GM18907 (cell line): ENCODE data around the gene KCNK13.
"Not testable (repeated sequence)": the region's sequence is repeated elsewhere in the genome, so short reads cannot be mapped to it uniquely, and the experiment has no call there.

Source experiments
- ATAC-seq: cut with Tn5 transposase; IDR thresholded peaks from one replicate; pipeline ENCODE4 v1.9.1; 2021; ENCODE audit warnings: mild to moderate bottlenecking, moderate library complexity; ENCODE audit not compliant: unreplicated experiment

KCNK13 gene

DNA sequence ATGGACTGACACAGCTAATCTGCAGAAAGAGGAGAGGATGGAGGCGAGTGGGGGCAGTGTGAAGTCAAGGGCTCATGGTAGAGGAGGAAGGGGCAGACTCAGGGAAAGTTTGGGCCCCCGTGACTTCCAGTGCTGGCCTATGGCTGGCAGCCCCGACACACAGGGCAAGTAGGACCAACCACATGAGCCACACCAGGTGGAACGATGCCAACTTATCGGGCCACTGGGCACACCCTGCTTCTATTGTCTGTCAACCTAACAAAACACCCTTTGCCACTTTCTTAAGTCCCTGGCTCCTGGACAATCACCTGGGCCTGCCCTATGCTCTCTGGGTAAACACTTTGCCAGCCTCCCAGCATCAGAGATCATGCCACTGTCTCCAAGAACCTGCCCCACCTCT, 129.4 kb downstream of the KCNK13 start:
- ATAC-seq: no peak

DNA sequence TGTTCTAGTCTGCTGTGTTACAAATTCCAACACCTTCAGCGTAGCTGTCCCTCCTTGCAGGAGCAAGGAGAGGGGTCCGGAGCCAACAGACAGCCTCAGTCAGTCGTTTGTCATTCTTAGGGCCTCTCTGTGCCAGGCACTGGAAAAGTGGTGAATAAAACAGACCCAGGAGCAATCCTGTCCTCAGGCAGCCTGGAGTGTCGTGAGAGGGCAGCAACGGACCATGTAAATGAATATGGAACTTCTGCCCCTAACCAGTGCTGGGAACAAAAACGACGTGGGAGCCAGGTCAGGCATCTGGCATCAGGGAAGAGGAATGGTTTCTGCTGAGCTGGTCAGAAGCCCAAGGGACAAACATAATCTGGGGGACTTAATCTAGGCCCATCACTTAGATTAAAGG, 129.8 kb downstream of the KCNK13 start:
- no peak for ATAC-seq

DNA sequence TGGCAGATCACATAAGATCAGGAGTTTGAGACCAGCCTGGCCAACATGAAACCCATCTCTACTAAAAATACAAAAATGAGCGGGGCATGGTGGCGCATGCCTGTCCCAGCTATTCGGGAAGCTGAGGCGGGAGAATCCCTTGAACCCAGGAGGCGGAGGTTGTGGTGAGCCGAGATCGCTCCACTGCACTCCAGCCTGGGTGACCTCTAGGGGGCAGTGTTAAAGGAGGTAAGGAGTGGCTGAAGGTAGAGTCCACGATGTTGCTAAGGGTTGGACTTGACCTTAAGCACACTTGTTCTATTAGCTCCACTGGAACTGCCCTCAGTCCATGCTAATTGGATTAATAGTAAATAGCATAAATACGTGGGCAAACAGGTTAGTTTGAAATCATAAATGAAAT, 132.1 kb downstream of the KCNK13 start:
- no peak for ATAC-seq

DNA sequence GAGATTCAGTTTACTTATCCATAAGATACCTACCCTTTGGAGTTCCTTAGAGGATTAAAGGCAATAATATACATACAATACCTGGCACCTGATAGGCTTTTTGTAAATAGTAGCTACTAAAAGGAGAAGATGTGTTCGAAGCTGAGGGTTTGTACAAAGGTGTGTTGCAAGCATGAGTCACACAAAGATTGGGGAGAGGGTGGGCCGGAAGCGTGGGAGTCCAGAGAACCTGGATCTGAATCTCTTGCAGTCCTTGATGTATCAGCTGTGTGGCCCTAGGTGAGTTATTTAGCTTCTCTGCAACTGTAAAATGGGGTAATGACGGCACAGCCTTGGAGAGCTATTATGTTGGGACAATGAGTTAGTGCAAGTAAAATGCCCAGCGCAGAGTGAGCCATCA, 132.9 kb downstream of the KCNK13 start:
- ATAC-seq: no peak

DNA sequence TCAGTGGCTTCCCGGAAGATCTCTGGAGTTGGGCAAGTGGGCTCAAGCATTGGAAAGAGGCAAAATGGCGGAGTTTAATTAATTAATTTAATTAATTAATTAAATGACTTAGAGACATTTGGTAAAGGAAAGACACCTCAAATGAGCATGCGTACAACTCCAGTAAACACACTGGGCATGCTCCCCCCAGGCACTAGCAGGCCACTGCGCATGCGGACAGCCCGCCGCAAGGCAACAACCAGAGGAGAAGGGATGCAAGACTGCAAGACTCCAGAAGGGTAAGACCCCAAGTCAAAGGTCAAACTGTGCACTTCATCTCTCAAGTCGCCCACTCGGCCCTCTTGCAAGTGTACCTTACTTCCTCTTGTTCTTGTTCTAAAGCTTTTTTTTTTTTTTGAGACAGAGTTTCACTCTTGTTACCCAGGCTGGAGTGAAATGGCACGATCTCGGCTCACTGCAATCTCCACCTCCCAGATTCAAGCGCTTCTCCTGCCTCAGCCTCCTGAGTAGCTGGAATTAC, 136.8 kb downstream of the KCNK13 start:
- ATAC-seq: no peak

DNA sequence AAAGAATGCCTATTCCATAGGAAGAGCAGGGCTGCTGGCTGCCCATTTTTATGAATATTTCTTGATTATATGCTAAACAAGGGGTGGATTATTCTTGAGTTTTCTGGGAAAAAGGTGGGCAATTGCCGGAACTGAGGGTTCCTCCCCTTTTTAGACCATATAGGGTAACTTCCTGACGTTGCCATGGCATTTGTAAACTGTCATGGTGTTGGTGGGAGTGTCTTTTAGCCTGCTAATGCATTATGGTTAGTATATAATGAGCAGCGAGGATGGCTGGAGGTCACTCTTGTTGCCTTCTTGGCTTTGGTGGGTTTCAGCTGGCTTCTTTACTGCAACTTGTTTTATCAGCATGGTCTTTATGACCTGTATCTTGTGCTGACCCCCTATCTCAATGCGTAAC, 138.8 kb downstream of the KCNK13 start:
- not testable (repeated sequence) for ATAC-seq

DNA sequence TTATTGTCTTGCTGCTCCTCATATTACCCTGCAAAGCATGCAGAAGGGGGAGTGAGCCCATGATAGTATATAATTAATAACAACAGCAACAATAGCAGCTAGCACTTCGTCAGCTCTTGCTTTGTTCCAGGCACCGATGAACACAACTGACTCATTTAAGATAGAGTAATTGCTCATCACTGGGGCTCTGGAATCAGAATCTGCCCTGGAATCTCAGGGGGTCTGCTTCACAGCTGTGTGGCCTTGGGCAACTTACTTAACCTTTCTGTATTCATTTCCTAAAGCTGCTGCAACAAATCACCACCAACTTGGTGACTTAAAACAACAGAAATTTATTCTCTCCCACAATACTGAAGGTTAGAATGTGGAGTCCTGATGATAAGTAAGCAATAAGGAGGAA, 139.6 kb downstream of the KCNK13 start:
- no peak for ATAC-seq

DNA sequence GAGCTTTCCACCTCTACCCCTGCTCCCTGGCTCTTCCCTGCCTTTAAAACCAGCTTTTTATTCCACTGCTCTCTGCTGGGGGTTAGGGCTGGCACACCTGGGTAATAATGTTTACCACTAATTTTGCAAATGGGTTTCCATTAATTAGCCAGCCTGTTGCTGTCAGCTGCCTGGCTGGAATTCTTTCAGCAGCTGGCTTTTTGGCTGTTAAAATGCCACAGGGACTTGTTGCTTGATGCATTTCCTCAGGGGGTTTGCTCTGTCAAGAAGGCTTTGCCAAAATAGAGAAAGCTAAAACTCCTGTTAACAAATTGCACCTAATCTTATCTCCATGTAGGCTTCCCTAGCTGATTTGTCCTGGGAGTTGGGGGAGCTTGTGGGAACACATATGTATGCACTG, 142.7 kb downstream of the KCNK13 start:
- no peak for ATAC-seq

DNA sequence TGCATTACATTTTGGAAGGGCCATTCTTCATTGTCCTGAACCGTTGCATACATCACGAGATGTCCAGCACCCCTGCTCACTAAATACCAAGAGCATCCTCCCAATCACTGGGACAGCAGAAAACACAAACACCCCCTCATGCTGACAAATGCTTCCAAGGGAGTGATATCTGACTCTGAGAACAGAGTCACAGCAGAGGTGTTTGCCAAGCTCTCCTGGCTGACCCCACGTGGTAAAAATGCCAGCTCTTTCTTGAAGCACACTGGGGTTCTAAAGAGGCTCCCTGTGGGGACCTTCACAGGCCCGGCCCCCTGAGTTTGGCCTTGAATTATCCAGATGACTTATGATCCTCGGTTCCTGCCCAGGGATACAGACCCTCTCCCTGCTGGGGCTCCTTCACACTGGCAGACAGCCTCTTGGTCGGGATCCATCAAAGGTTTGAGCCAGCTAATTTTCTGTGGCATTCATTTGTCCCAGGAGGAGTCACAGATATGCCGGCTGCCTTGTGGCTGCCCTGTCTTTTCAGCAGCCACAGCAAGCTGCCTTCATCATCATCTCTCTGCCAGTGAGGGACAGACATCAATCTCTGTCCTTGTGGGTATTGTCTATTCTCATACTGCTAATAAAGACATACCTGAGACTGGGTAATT, 151.4 kb downstream of the KCNK13 start:
- no peak for ATAC-seq

DNA sequence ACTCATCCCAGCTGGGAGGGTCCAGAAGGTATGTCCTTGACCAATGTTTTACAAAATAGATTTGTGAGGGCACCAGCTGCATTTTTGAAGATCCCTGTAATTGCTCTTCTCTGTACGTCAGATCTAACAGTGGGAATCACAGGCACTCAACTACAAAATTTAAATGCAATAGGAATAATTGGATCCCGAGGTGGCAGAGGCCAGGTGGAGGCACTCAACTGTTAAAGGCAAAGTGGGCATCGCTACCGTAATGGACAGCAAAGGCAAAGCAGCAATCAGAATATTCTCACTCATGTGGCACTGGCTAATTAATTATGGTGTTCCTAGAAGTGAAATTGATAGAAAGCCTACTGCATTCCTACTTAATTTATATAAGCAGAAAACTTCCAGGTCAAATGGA, 166.7 kb downstream of the KCNK13 start:
- no peak for ATAC-seq

DNA sequence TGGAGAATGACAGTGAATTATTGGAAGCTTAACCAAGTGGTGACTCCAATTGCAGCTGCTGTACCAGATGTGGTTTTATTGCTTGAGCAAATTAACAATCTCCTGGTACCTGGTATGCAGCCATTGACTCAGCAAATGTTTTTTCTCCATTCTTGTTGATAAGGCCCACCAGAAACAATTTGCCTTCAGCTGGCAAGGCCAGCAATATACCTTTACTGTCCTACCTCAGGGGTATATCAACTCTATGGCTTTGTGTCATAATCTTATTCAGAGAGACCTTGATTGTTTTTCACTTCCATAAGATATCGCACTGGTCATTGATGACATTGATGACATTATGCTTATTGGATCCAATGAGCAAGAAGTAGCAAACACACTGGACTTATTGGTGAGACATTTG, 168.1 kb downstream of the KCNK13 start:
- not testable (repeated sequence) for ATAC-seq
